ENCODE results near the gene CFAP206.

DNA sequence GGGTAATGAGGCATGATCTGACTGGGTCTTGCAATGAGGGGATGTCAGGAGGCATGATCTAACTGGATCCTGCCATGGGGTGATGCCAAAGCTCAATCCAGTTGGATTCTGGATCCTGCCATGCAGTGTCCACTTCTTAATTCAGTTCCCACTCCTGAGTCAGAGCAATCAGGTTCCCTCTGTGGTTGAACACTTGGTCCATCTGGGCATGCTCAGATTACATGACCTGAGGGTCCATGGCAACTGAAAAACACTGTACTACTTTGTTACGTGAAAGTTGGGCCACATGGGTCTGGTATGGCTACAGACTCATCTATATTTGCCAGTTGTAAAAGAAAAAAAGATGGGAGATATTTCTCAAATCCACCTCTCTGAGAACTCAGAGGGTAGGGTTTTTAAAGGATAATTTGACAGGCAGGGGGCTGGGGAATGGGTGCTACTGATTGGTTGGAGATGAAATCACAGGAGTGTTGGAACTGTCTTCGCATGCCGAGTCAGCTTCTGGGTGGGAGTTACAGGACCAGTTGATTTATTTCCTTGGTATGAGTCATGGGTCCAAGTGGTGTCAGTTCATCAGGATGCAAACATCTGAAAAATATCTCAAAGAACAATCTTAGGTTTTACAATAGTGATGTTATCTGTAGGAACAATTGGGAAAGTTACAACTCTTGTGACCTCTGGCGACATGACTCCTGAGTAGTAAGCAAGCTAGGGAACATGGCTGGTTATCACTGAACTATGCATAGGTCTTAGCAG is 41.5 kb upstream of the CFAP206 start:
- TF ChIP-seq ELF4 (IDR thresholded peaks at IDR 0.05): no peak
- no peak for TF ChIP-seq SP1 (IDR thresholded peaks at IDR 0.05)
- no peak for TF ChIP-seq SUZ12 (IDR thresholded peaks at IDR 0.05)
